SK-N-SH (cell line): ENCODE results near the gene CIBAR2. TPM values are rescaled to one million over a fixed set of nuclear protein-coding genes. Genes with fewer than 3 reads are reported as not detected.

Experiments
- CTCF ChIA-PET: fragments of 300-600, 350-600 bp; formaldehyde crosslinking; extraction: SDS; loops from one replicate; lab custom pipeline; 2021; lab: Yijun Ruan, JAX
- POLR2A ChIA-PET: fragments of 350-600 bp; sonication (Branson Sonifier 250); formaldehyde crosslinking; extraction: SDS; loops from one replicate; lab custom pipeline; 2020; ENCODE audit warnings: antibody characterized with exemption, inconsistent platforms; lab: Yijun Ruan, JAX
- DNase-seq: peaks from one replicate; pipeline ENCODE4 v3.0.0; 2012
- H2AFZ ChIP-seq: fragments of 200-600 bp; sonication (generic); 2 replicates; pipeline ENCODE4 v1.8.1; 2016; ENCODE audit warnings: antibody characterized with exemption, mild to moderate bottlenecking, low read depth
- H3F3A ChIP-seq: fragments of 200-600 bp; sonication (generic); replicated peaks from 2 replicates; pipeline ENCODE3; 2016; ENCODE audit warnings: antibody characterized with exemption, mild to moderate bottlenecking; ENCODE audit not compliant: insufficient read depth
- H3K27ac ChIP-seq, 2 experiments: fragments of 200-500 bp in 1 of 2; fragments of 200-600 bp in 1 of 2; sonication (Bioruptor generic) in 1 of 2; sonication (generic), shearing (Covaris generic) in 1 of 2; 2 replicates each; pipeline versions ENCODE4 v1.5.1 to v1.6.1; 2014 to 2016; ENCODE audit warnings: low read depth in 2 of 2, inconsistent platforms in 1 of 2, low read length in 1 of 2, mild to moderate bottlenecking in 1 of 2, mixed read lengths in 1 of 2
- H3K27me3 ChIP-seq: fragments of 200-600 bp; sonication (generic), shearing (Covaris generic); 2 replicates; pipeline ENCODE4 v1.6.1; 2016; ENCODE audit warnings: mixed run types; ENCODE audit not compliant: insufficient read depth
- H3K36me3 ChIP-seq, 2 experiments: fragments of 200-500 bp in 1 of 2; fragments of 200-600 bp in 1 of 2; sonication (Bioruptor generic) in 1 of 2; sonication (generic) in 1 of 2; replicated peaks in 1 of 2; 2 replicates each; pipeline versions ENCODE3 to v1.5.1; 2014 to 2016; ENCODE audit warnings: low read length in 1 of 2, mild to moderate bottlenecking in 1 of 2; ENCODE audit not compliant: insufficient read depth in 2 of 2, control insufficient read depth in 1 of 2
- H3K4me1 ChIP-seq, 2 experiments: fragments of 200-500 bp in 1 of 2; fragments of 200-600 bp in 1 of 2; sonication (Bioruptor generic) in 1 of 2; sonication (generic), shearing (Covaris generic) in 1 of 2; 2 replicates each; pipeline versions ENCODE4 v1.5.1 to v1.6.1; 2014 to 2016; ENCODE audit warnings: low read depth in 1 of 2, low read length in 1 of 2, mixed run types in 1 of 2; ENCODE audit not compliant: insufficient read depth in 2 of 2, control insufficient read depth in 1 of 2
- H3K4me2 ChIP-seq: fragments of 200-600 bp; sonication (generic), shearing (Covaris generic); 2 replicates; pipeline ENCODE4 v1.6.1; 2017; ENCODE audit warnings: mixed run types
- H3K4me3 ChIP-seq, 2 experiments: fragments of 200-500 bp in 1 of 2; fragments of 200-600 bp in 1 of 2; sonication (Bioruptor generic) in 1 of 2; sonication (generic), shearing (Covaris generic) in 1 of 2; 2 replicates each; pipeline versions ENCODE4 v1.5.1 to v1.8.1; 2014 to 2016; ENCODE audit warnings: low read depth in 2 of 2, inconsistent platforms in 1 of 2, low read length in 1 of 2, mild to moderate bottlenecking in 1 of 2, mixed read lengths in 1 of 2, moderate library complexity in 1 of 2
- H3K79me2 ChIP-seq: fragments of 200-600 bp; sonication (generic); 2 replicates; pipeline ENCODE4 v1.8.1; 2017; ENCODE audit warnings: mild to moderate bottlenecking; ENCODE audit not compliant: insufficient read depth
- H3K9ac ChIP-seq: fragments of 200-600 bp; sonication (generic); 2 replicates; pipeline ENCODE4 v1.6.1; 2017; ENCODE audit warnings: mixed run types
- H3K9me2 ChIP-seq: fragments of 200-600 bp; sonication (generic); 2 replicates; pipeline ENCODE4 v1.6.1; 2017; ENCODE audit warnings: mixed run types
- H3K9me3 ChIP-seq: fragments of 200-600 bp; sonication (generic); 2 replicates; pipeline ENCODE4 v1.6.1; 2017; ENCODE audit warnings: mixed run types, mild to moderate bottlenecking, moderate library complexity
- H4K20me1 ChIP-seq: fragments of 200-600 bp; sonication (generic); 2 replicates; pipeline ENCODE4 v1.6.1; 2017; ENCODE audit warnings: mild to moderate bottlenecking, mixed run types; ENCODE audit not compliant: insufficient read depth
- CTCF ChIP-seq: fragments of 200-600 bp; sonication (generic); IDR thresholded peaks from 2 replicates; pipeline ENCODE4 v1.6.1; 2017; ENCODE audit warnings: antibody characterized with exemption, mild to moderate bottlenecking, moderate library complexity
- ELF1 ChIP-seq: IDR thresholded peaks from 2 replicates; pipeline ENCODE4 v1.4.0; 2012
- EP300 ChIP-seq, 2 experiments: IDR thresholded peaks; 2 replicates each; pipeline versions ENCODE4 v1.4.0 to v1.6.1; 2012; ENCODE audit warnings: borderline replicate concordance in 1 of 2, low read depth in 1 of 2, low read length in 1 of 2
- GABPA ChIP-seq: IDR thresholded peaks from 2 replicates; pipeline ENCODE4 v1.4.0; 2012; ENCODE audit warnings: low read depth, mild to moderate bottlenecking
- GATA2 ChIP-seq: sonication (generic); formaldehyde crosslinking; IDR thresholded peaks from 2 replicates; pipeline ENCODE4 v1.5.0; 2020; ENCODE audit warnings: mild to moderate bottlenecking, missing genetic modification reagents
- IRF3 ChIP-seq: fragments of 150-350 bp; IDR thresholded peaks from 2 replicates; pipeline ENCODE4 v1.6.1; 2016; ENCODE audit warnings: mild to moderate bottlenecking, low read depth, low read length
- MAX ChIP-seq: IDR thresholded peaks from 2 replicates; pipeline ENCODE4 v1.4.0; 2012; ENCODE audit warnings: low read depth
- NFIC ChIP-seq: IDR thresholded peaks from 2 replicates; pipeline ENCODE4 v1.4.0; 2012; ENCODE audit warnings: borderline replicate concordance
- PBX3 ChIP-seq: IDR thresholded peaks from 2 replicates; pipeline ENCODE4; 2012
- RAD21 ChIP-seq: IDR thresholded peaks from 2 replicates; pipeline ENCODE4 v1.6.1; 2012; ENCODE audit warnings: mild to moderate bottlenecking, low read length
- REST ChIP-seq: IDR thresholded peaks from 2 replicates; pipeline ENCODE4 v1.6.1; 2012; ENCODE audit warnings: mild to moderate bottlenecking, low read depth, low read length, moderate library complexity
- RFX5 ChIP-seq: IDR thresholded peaks from 2 replicates; pipeline ENCODE4 v1.6.1; 2012; ENCODE audit warnings: mild to moderate bottlenecking, improper control_type of control experiment, low read length
- TAF1 ChIP-seq: IDR thresholded peaks from 2 replicates; pipeline ENCODE4 v1.6.1; 2012; ENCODE audit warnings: low read depth, mild to moderate bottlenecking, low read length, moderate library complexity, borderline replicate concordance
- TCF12 ChIP-seq: IDR thresholded peaks from 2 replicates; pipeline ENCODE4 v1.4.0; 2012
- TEAD4 ChIP-seq: IDR thresholded peaks from 2 replicates; pipeline ENCODE4 v1.4.0; 2012; ENCODE audit warnings: mild to moderate bottlenecking, borderline replicate concordance; ENCODE audit not compliant: insufficient read depth
- WGBS: methylation state at CpG from one replicate; pipeline ENCODE4 v1.1.6; 2017; ENCODE audit warnings: low lambda C conversion rate; 5-methylcytosine and 5-hydroxymethylcytosine counted together
- polyA plus RNA-seq, 3 experiments: library from polyadenylated mRNA; depleted of rRNA; stranded (reverse); fragments of >200 nt; gene quantifications; 2 replicates each; pipeline ENCODE4 v1.2.3, GENCODE V29; 2012

CIBAR2 gene
- polyA plus RNA-seq, 1 of the 3 experiments (the other 2 are of a cell fraction): 0.15 TPM

GRCh38 chr16:85157813-85158742, 45.8 kb upstream of the CIBAR2 start:
- CTCF ChIA-PET: interaction anchor here (1.1 to 2.5 kb wide), 8 partner anchors 13 to 458 kb away, joined by 3 to 20 read pairs (median 6); partner anchors contain the start of gene CIBAR2
- WGBS: 57% methylated on average over 14 of the region's 19 CpGs

More at GRCh38 chr16:85157813-85158742, 45.8 kb upstream of the CIBAR2 start:
- Histone ChIP-seq H3K4me3 (peak overlapping the region in 1 of 2 experiments; percentile 12; a peak in 1 of 4 replicates), H3K36me3 (no peaks in the 10 kb centered on the region), H3K9me3 (no peaks in the 10 kb centered on the region), H3K4me2 (peak overlapping the region; percentile 27; the same call in 1 of the 2 replicates), H2AFZ (peak overlapping the region; percentile 37; the same call in 1 of the 2 replicates), H3F3A (peaks cover 14% of the 10 kb centered on the region), H3K4me1 (peaks cover 4 to 44% of the 10 kb centered on the region in 2 experiments), H3K27ac (peak overlapping the region in 1 of 2 experiments; percentile 87; a peak in 2 of 4 replicates), H3K79me2 (no peaks in the 10 kb centered on the region), H3K9ac (no peak overlapping the region), H3K27me3 (no peaks in the 10 kb centered on the region), H4K20me1 (no peaks in the 10 kb centered on the region), H3K9me2 (no peaks in the 10 kb centered on the region)
- DNase-seq: peak; percentile 79
- POLR2A ChIA-PET: interaction anchor here (0.7 to 1.5 kb wide), 3 partner anchors 10 to 18 kb away, joined by 3 to 4 read pairs (median 3); no protein-coding TSS in a partner anchor
- TF ChIP-seq REST: no peak
- TF ChIP-seq GATA2: no peak
- 0 out of 2 replicates have a peak, but pooled peaks have one; percentile 26 for TF ChIP-seq ELF1
- TF ChIP-seq CTCF: no peak
- TF ChIP-seq RAD21: no peak
- no peak for TF ChIP-seq EP300 (IDR thresholded peaks at IDR 0.05; ENCODE audit: borderline replicate concordance in 1 of 2, low read depth in 1 of 2, low read length in 1 of 2)
- TF ChIP-seq TCF12: peak; percentile 50
- TF ChIP-seq GABPA: peak; percentile 68
- no peak for TF ChIP-seq NFIC
- no peak for TF ChIP-seq TEAD4
- TF ChIP-seq MAX: no peak
- TF ChIP-seq PBX3: no peak; the same call in 1 of the 2 replicates
- no peak for TF ChIP-seq IRF3
- no peak for TF ChIP-seq TAF1
- TF ChIP-seq RFX5: no peak
